Stimulated activated CD8-positive, alpha-beta memory T cell treated with anti-CD3 and anti-CD28 coated beads, Interleukin-4, amount 100 ng/mL, for 1 hour (primary cell): ENCODE measurements around the gene METAP1D.

Experiments used
- DNase-seq, 2 donors: peaks; one replicate each; pipeline ENCODE4 v3.0.0-alpha.2; 2020; ENCODE audit warnings: low read depth in 2 of 2, low spot score in 1 of 2

Gene METAP1D

DNA sequence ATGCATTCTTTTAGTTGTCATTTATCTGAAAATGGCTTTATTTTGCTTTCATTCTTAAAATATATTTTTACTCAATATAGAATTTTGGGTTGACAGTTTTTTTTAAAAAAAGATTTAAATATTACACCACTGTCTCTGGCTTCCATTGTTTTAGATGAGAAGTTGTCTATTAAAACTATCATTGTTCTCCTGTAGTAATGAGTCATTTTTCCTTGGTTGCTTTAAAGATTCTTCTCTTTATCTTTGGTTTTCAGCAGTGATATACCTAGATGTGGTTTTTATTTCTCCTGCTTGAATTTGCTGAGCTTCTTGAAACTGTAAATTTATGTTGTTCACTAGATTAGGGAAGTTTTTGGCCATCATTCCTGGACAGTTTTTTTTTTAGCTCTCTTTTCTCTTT is 129.7 kb downstream of the METAP1D start:
- DNase-seq, result no peak
